Astrocyte (in vitro differentiated cells and primary cell): Measurements from ENCODE around the gene EMP3. TPM values are rescaled to one million over a fixed set of nuclear protein-coding genes. Genes with fewer than 3 reads are reported as not detected.

Source experiments
- DNase-seq: peaks from one replicate; pipeline ENCODE4 v3.0.0-alpha.2; 2010; ENCODE audit warnings: low read depth
- FAIRE-seq: peaks from 2 replicates; lab custom pipeline; 2011; peaks lifted over from hg19 to GRCh38; lab: Jason Lieb, UNC
- H2AFZ ChIP-seq: 2 replicates; pipeline ENCODE4 v1.6.0; 2012; ENCODE audit warnings: low read depth, low read length, inconsistent platforms
- H3K27ac ChIP-seq: 2 replicates; pipeline ENCODE4 v1.5.1; 2011; ENCODE audit warnings: low read depth, low read length, inconsistent platforms
- H3K27me3 ChIP-seq: 2 replicates; pipeline ENCODE4 v1.6.0; 2011; ENCODE audit warnings: low read length, inconsistent platforms; ENCODE audit not compliant: insufficient read depth
- H3K36me3 ChIP-seq: 2 replicates; pipeline ENCODE4 v1.5.1; 2011; ENCODE audit warnings: low read length, inconsistent platforms; ENCODE audit not compliant: insufficient read depth
- H3K4me1 ChIP-seq: 2 replicates; pipeline ENCODE4 v1.5.1; 2011; ENCODE audit warnings: low read length, inconsistent platforms; ENCODE audit not compliant: insufficient read depth
- H3K4me2 ChIP-seq: 2 replicates; pipeline ENCODE4 v1.6.0; 2012; ENCODE audit warnings: low read length, inconsistent platforms
- H3K4me3 ChIP-seq: 2 replicates; pipeline ENCODE4 v1.5.1; 2011; ENCODE audit warnings: low read depth, mild to moderate bottlenecking, low read length, inconsistent platforms; ENCODE audit not compliant: insufficient read depth
- H3K79me2 ChIP-seq: 2 replicates; pipeline ENCODE4 v1.6.0; 2012; ENCODE audit warnings: mild to moderate bottlenecking, low read length, inconsistent platforms; ENCODE audit not compliant: insufficient read depth
- H3K9ac ChIP-seq: 2 replicates; pipeline ENCODE4 v1.6.0; 2012; ENCODE audit warnings: mild to moderate bottlenecking, low read length, inconsistent platforms
- H3K9me3 ChIP-seq: 2 replicates; pipeline ENCODE4 v1.5.1; 2012; ENCODE audit warnings: low read depth, mild to moderate bottlenecking, low read length, inconsistent platforms; ENCODE audit not compliant: insufficient read depth
- H4K20me1 ChIP-seq: 2 replicates; pipeline ENCODE4 v1.6.0; 2012; ENCODE audit warnings: low read length, inconsistent platforms; ENCODE audit not compliant: insufficient read depth
- H3K27ac Mint-ChIP-seq: one replicate; pipeline ENCODE4 v1.8.0; 2021; ENCODE audit warnings: mild to moderate bottlenecking, mixed read lengths; ENCODE audit not compliant: unreplicated experiment
- H3K27me3 Mint-ChIP-seq: one replicate; pipeline ENCODE4 v1.8.0; 2021; ENCODE audit warnings: low read depth, mixed read lengths; ENCODE audit not compliant: unreplicated experiment
- H3K36me3 Mint-ChIP-seq: one replicate; pipeline ENCODE4 v1.8.0; 2021; ENCODE audit warnings: low read depth, mixed read lengths; ENCODE audit not compliant: unreplicated experiment
- H3K4me1 Mint-ChIP-seq: one replicate; pipeline ENCODE4 v1.8.0; 2021; ENCODE audit warnings: low read depth, mixed read lengths; ENCODE audit not compliant: unreplicated experiment
- H3K4me3 Mint-ChIP-seq: one replicate; pipeline ENCODE4 v1.8.0; 2021; ENCODE audit warnings: mild to moderate bottlenecking, moderate library complexity, mixed read lengths; ENCODE audit not compliant: unreplicated experiment
- H3K9me3 Mint-ChIP-seq: one replicate; pipeline ENCODE4 v1.8.0; 2021; ENCODE audit warnings: mild to moderate bottlenecking, mixed read lengths; ENCODE audit not compliant: unreplicated experiment
- CTCF ChIP-seq: IDR thresholded peaks from 2 replicates; pipeline ENCODE4 v1.5.1; 2011; ENCODE audit warnings: low read depth, mild to moderate bottlenecking, inconsistent platforms, low read length, moderate library complexity; ENCODE audit not compliant: insufficient read depth
- EZH2 ChIP-seq: IDR thresholded peaks from 2 replicates; pipeline ENCODE4 v1.6.1; 2012; ENCODE audit warnings: mild to moderate bottlenecking, low read length, inconsistent platforms; ENCODE audit not compliant: insufficient read depth
- total RNA-seq: library from RNA; stranded (reverse); gene quantifications from 2 replicates; pipeline ENCODE4 v1.2.1, GENCODE V29; 2021

The EMP3 gene
- total RNA-seq, 1 donor from 2014 or later = 217 TPM

GRCh38 chr19:48297975-48298374, 27.4 kb upstream of the EMP3 start:
- DNase-seq = no peak
- Histone ChIP-seq H3K36me3 (no peaks in the 10 kb centered on the region), H3K4me3 (no peak overlapping the region), H2AFZ (no peak overlapping the region), H3K9ac (no peak overlapping the region), H4K20me1 (no peaks in the 10 kb centered on the region), H3K4me2 (no peak overlapping the region), H3K79me2 (no peaks in the 10 kb centered on the region), H3K27me3 (no peaks in the 10 kb centered on the region), H3K9me3 (no peaks in the 10 kb centered on the region), H3K27ac (no peak overlapping the region), H3K4me1 (peaks cover 2% of the 10 kb centered on the region)
- Mint-ChIP-seq H3K27ac (no peak overlapping the region), H3K27me3 (peaks cover 5% of the 10 kb centered on the region), H3K4me3 (no peak overlapping the region), H3K4me1 (no peaks in the 10 kb centered on the region), H3K36me3 (no peaks in the 10 kb centered on the region), H3K9me3 (no peaks in the 10 kb centered on the region)
- FAIRE-seq = no peak
- TF ChIP-seq EZH2 = no peak
- no peak for TF ChIP-seq CTCF

GRCh38 chr19:48301886-48302599, 23.3 kb upstream of the EMP3 start:
- H3K36me3 Mint-ChIP-seq = no peaks in the 10 kb centered on the region
- FAIRE-seq = no peak
- peaks cover 3% of the 10 kb centered on the region for H3K9me3 Mint-ChIP-seq
- DNase-seq = no peak
- H4K20me1 ChIP-seq = no peaks in the 10 kb centered on the region
- H3K27me3 ChIP-seq = peaks cover 3% of the 10 kb centered on the region
- TF ChIP-seq CTCF = no peak
- no peak for TF ChIP-seq EZH2
- H3K4me1 Mint-ChIP-seq = no peaks in the 10 kb centered on the region
- no peak overlapping the region for H2AFZ ChIP-seq
- no peak overlapping the region for H3K4me2 ChIP-seq
- H3K4me1 ChIP-seq = no peaks in the 10 kb centered on the region
- H3K9ac ChIP-seq = no peak overlapping the region
- no peak overlapping the region for H3K4me3 Mint-ChIP-seq
- H3K4me3 ChIP-seq = no peak overlapping the region
- H3K27ac ChIP-seq = no peak overlapping the region
- H3K36me3 ChIP-seq = no peaks in the 10 kb centered on the region
- H3K9me3 ChIP-seq = no peaks in the 10 kb centered on the region
- no peaks in the 10 kb centered on the region for H3K79me2 ChIP-seq
- H3K27me3 Mint-ChIP-seq = peaks cover 5% of the 10 kb centered on the region
- H3K27ac Mint-ChIP-seq = no peak overlapping the region

- no peak for TF ChIP-seq CTCF
- FAIRE-seq = no peak
- Histone ChIP-seq H3K79me2 (no peaks in the 10 kb centered on the region), H3K36me3 (no peaks in the 10 kb centered on the region), H4K20me1 (no peaks in the 10 kb centered on the region), H2AFZ (no peak overlapping the region), H3K4me1 (no peaks in the 10 kb centered on the region), H3K4me2 (no peak overlapping the region), H3K4me3 (no peak overlapping the region), H3K27ac (no peak overlapping the region), H3K9me3 (no peaks in the 10 kb centered on the region), H3K27me3 (peaks cover 3% of the 10 kb centered on the region), H3K9ac (no peak overlapping the region)
- peaks cover 5% of the 10 kb centered on the region for H3K27me3 Mint-ChIP-seq
- no peaks in the 10 kb centered on the region for H3K36me3 Mint-ChIP-seq
- H3K4me1 Mint-ChIP-seq = no peaks in the 10 kb centered on the region
- H3K9me3 Mint-ChIP-seq = peaks cover 3% of the 10 kb centered on the region
- H3K4me3 Mint-ChIP-seq = no peak overlapping the region
- DNase-seq = no peak
- H3K27ac Mint-ChIP-seq = no peak overlapping the region
Observed at GRCh38 chr19:48302600-48302959, 22.8 kb upstream of the EMP3 start.
